ENCODE measurements around the gene XG. TPM values are rescaled to one million over a fixed set of nuclear protein-coding genes. Genes with fewer than 3 reads are reported as not detected.

XG gene
- polyA plus RNA-seq, 3 donors, result not detected

GRCh38 chrX:2711441-2711840, 40.4 kb upstream of the XG start:
- H3K9me3 Mint-ChIP-seq, result peaks cover 0 to 2% (median 0%) of the 10 kb centered on the region in 7 donors
- no peak overlapping the region for H3K4me2 ChIP-seq (replicated peaks; ENCODE audit: extremely low read depth, low read length, poor library complexity, severe bottlenecking)
- no peak overlapping the region for H2AFZ ChIP-seq (ENCODE audit: insufficient read depth, low read depth, low read length, poor library complexity, severe bottlenecking)
- H3K27ac ChIP-seq (ENCODE audit: low read depth in 1 of 2, low read length in 2 of 2), result no peak overlapping the region
- no peaks in the 10 kb centered on the region for H3K27me3 ChIP-seq (ENCODE audit: control insufficient read depth in 2 of 2, insufficient read depth in 2 of 2, low read length in 2 of 2)
- no peak overlapping the region for H3K4me3 ChIP-seq (replicated peaks in 1 of 3; ENCODE audit: low read depth in 2 of 3, low read length in 3 of 3)
- H3K36me3 ChIP-seq (replicated peaks in 1 of 2; ENCODE audit: control insufficient read depth in 1 of 2, insufficient read depth in 2 of 2, low read length in 2 of 2), result peaks cover 17 to 38% of the 10 kb centered on the region in 2 donors
- peaks cover 23% of the 10 kb centered on the region for H4K20me1 ChIP-seq (ENCODE audit: insufficient read depth, low read length)
- peaks cover 47% of the 10 kb centered on the region for H3K4me1 Mint-ChIP-seq
- no CpG with 5 or more reads among the region's 2 CpGs for WGBS (ENCODE audit: insufficient coverage)
- H3K9me3 ChIP-seq (replicated peaks in 1 of 2; ENCODE audit: control insufficient read depth in 1 of 2, insufficient read depth in 1 of 2, low read length in 2 of 2), result no peaks in the 10 kb centered on the region
- H3K27me3 Mint-ChIP-seq (ENCODE audit: low read depth in 3 of 3), result peaks cover 0 to 7% (median 2%) of the 10 kb centered on the region in 3 donors
- no peak for DNase-seq
- TF ChIP-seq, protein P1, sequence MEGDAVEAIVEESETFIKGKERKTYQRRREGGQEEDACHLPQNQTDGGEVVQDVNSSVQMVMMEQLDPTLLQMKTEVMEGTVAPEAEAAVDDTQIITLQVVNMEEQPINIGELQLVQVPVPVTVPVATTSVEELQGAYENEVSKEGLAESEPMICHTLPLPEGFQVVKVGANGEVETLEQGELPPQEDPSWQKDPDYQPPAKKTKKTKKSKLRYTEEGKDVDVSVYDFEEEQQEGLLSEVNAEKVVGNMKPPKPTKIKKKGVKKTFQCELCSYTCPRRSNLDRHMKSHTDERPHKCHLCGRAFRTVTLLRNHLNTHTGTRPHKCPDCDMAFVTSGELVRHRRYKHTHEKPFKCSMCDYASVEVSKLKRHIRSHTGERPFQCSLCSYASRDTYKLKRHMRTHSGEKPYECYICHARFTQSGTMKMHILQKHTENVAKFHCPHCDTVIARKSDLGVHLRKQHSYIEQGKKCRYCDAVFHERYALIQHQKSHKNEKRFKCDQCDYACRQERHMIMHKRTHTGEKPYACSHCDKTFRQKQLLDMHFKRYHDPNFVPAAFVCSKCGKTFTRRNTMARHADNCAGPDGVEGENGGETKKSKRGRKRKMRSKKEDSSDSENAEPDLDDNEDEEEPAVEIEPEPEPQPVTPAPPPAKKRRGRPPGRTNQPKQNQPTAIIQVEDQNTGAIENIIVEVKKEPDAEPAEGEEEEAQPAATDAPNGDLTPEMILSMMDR (IDR thresholded peaks at IDR 0.05), result no peak
- H3K4me1 ChIP-seq (ENCODE audit: control insufficient read depth in 1 of 2, insufficient read depth in 2 of 2, low read length in 2 of 2), result peaks cover 45 to 46% of the 10 kb centered on the region in 2 donors
- intact Hi-C loops (cut with micrococcal nuclease), result loop anchor here in 1 of 2 donors (5.0 kb wide), 1 partner anchor 79 kb away; no protein-coding TSS in a partner anchor
- no peak overlapping the region for H3K4me3 Mint-ChIP-seq
- peaks cover 35 to 38% of the 10 kb centered on the region in 2 donors for H3K36me3 Mint-ChIP-seq
- H3K79me2 ChIP-seq (ENCODE audit: insufficient read depth, low read length), result peaks cover 47% of the 10 kb centered on the region
- peak overlapping the region in 3 of 7 donors; percentile 16 to 46 (median 26) for H3K27ac Mint-ChIP-seq
- no peak overlapping the region for H3K9ac ChIP-seq (ENCODE audit: insufficient read depth, low read length, poor library complexity, severe bottlenecking)

GRCh38 chrX:2712428-2712827, 39.4 kb upstream of the XG start:
- peaks cover 36% of the 10 kb centered on the region in 2 donors for H3K4me1 ChIP-seq (ENCODE audit: control insufficient read depth in 1 of 2, insufficient read depth in 2 of 2, low read length in 2 of 2)
- no peak overlapping the region for H2AFZ ChIP-seq (ENCODE audit: insufficient read depth, low read depth, low read length, poor library complexity, severe bottlenecking)
- peaks cover 46% of the 10 kb centered on the region for H3K79me2 ChIP-seq (ENCODE audit: insufficient read depth, low read length)
- peaks cover 0 to 2% (median 0%) of the 10 kb centered on the region in 7 donors for H3K9me3 Mint-ChIP-seq
- peaks cover 44 to 48% of the 10 kb centered on the region in 2 donors for H3K36me3 Mint-ChIP-seq
- no peak overlapping the region for H3K4me2 ChIP-seq (replicated peaks; ENCODE audit: extremely low read depth, low read length, poor library complexity, severe bottlenecking)
- H3K27ac Mint-ChIP-seq, result no peak overlapping the region
- intact Hi-C loops (cut with micrococcal nuclease), result loop anchor here in 1 of 2 donors (5.0 kb wide), 1 partner anchor 80 kb away; no protein-coding TSS in a partner anchor
- H3K4me3 Mint-ChIP-seq, result no peak overlapping the region
- no peak overlapping the region for H3K27ac ChIP-seq (ENCODE audit: low read depth in 1 of 2, low read length in 2 of 2)
- TF ChIP-seq, protein P1 (IDR thresholded peaks at IDR 0.05), result no peak
- H3K4me3 ChIP-seq (replicated peaks in 1 of 3; ENCODE audit: low read depth in 2 of 3, low read length in 3 of 3), result no peak overlapping the region
- whole genome bisulfite sequencing (ENCODE audit: insufficient coverage), result 87% methylated on average over 8 of the region's 9 CpGs
- no peak for DNase-seq
- H3K27me3 Mint-ChIP-seq (ENCODE audit: low read depth in 3 of 3), result peaks cover 0 to 6% (median 2%) of the 10 kb centered on the region in 3 donors
- no peaks in the 10 kb centered on the region for H3K9me3 ChIP-seq (replicated peaks in 1 of 2; ENCODE audit: control insufficient read depth in 1 of 2, insufficient read depth in 1 of 2, low read length in 2 of 2)
- no peak overlapping the region for H3K9ac ChIP-seq (ENCODE audit: insufficient read depth, low read length, poor library complexity, severe bottlenecking)
- peaks cover 26 to 48% of the 10 kb centered on the region in 2 donors for H3K36me3 ChIP-seq (replicated peaks in 1 of 2; ENCODE audit: control insufficient read depth in 1 of 2, insufficient read depth in 2 of 2, low read length in 2 of 2)
- H3K4me1 Mint-ChIP-seq, result peaks cover 38% of the 10 kb centered on the region
- H3K27me3 ChIP-seq (ENCODE audit: control insufficient read depth in 2 of 2, insufficient read depth in 2 of 2, low read length in 2 of 2), result no peaks in the 10 kb centered on the region
- H4K20me1 ChIP-seq (ENCODE audit: insufficient read depth, low read length), result peaks cover 23% of the 10 kb centered on the region

Data from CD14-positive monocyte (primary cell).